Neutrophil (primary cell): Measurements from ENCODE around the gene AMDHD1.
A peak's percentile ranks its signal among the peaks of the same experiment; 100 is the strongest.

Experiments
- H3K27ac ChIP-seq: fragments of 200-600 bp; sonication (generic); 2 replicates; pipeline ENCODE4 v1.5.1; 2016; ENCODE audit warnings: mild to moderate bottlenecking, moderate library complexity
- H3K27me3 ChIP-seq: fragments of 200-600 bp; sonication (generic); 2 replicates; pipeline ENCODE4 v1.6.0; 2016; ENCODE audit warnings: mild to moderate bottlenecking
- H3K36me3 ChIP-seq: fragments of 200-600 bp; sonication (generic); 2 replicates; pipeline ENCODE4 v1.5.1; 2017
- H3K4me1 ChIP-seq, 2 experiments: fragments of 200-600 bp in 1 of 2; sonication (generic) in 1 of 2; 1 replicate in 1 of 2; 2 replicates in 1 of 2; pipeline versions ENCODE4 v1.5.1 to v1.6.1; 2013 to 2016; ENCODE audit warnings: low read depth in 1 of 2, low read length in 1 of 2, mild to moderate bottlenecking in 1 of 2, moderate library complexity in 1 of 2; ENCODE audit not compliant: control insufficient read depth in 1 of 2, insufficient read depth in 1 of 2
- H3K4me3 ChIP-seq, 2 experiments: fragments of 200-600 bp in 1 of 2; sonication (generic) in 1 of 2; 1 replicate in 1 of 2; 2 replicates in 1 of 2; pipeline ENCODE4 v1.5.1; 2013 to 2016; ENCODE audit warnings: low read depth in 1 of 2, low read length in 1 of 2, mild to moderate bottlenecking in 1 of 2, moderate library complexity in 1 of 2
- H3K9me3 ChIP-seq: fragments of 200-600 bp; sonication (generic); 2 replicates; pipeline ENCODE4 v1.5.1; 2016
- CTCF ChIP-seq: fragments of 200-600 bp; sonication (generic); IDR thresholded peaks from 2 replicates; pipeline ENCODE4 v1.5.1; 2016; ENCODE audit warnings: antibody characterized with exemption

Gene AMDHD1

GRCh38 chr12:95918194-95918993 lies 24.7 kb upstream of the AMDHD1 start:
- Histone ChIP-seq H3K27me3 (peaks cover 11% of the 10 kb centered on the region), H3K36me3 (no peaks in the 10 kb centered on the region), H3K9me3 (no peaks in the 10 kb centered on the region), H3K4me3 (no peak overlapping the region), H3K4me1 (peaks cover 2 to 3% of the 10 kb centered on the region in 2 experiments), H3K27ac (no peak overlapping the region)
- TF ChIP-seq CTCF, result peak; percentile 80

- Histone ChIP-seq H3K9me3 (no peaks in the 10 kb centered on the region), H3K27ac (no peak overlapping the region), H3K27me3 (peaks cover 11% of the 10 kb centered on the region), H3K4me1 (no peaks in the 10 kb centered on the region), H3K4me3 (no peak overlapping the region), H3K36me3 (no peaks in the 10 kb centered on the region)
- no peak for TF ChIP-seq CTCF
Observed at GRCh38 chr12:95919110-95919509, 24.0 kb upstream of the AMDHD1 start.

GRCh38 chr12:95922231-95922630 lies 20.9 kb upstream of the AMDHD1 start:
- Histone ChIP-seq H3K27ac (no peak overlapping the region), H3K4me3 (no peak overlapping the region), H3K27me3 (peaks cover 5% of the 10 kb centered on the region), H3K4me1 (no peaks in the 10 kb centered on the region), H3K36me3 (no peaks in the 10 kb centered on the region), H3K9me3 (no peaks in the 10 kb centered on the region)
- TF ChIP-seq CTCF, result no peak

GRCh38 chr12:95940514-95940913 lies 2.6 kb upstream of the AMDHD1 start:
- Histone ChIP-seq H3K27ac (no peak overlapping the region), H3K9me3 (no peaks in the 10 kb centered on the region), H3K27me3 (peaks cover 18% of the 10 kb centered on the region), H3K4me1 (peaks cover 10 to 12% of the 10 kb centered on the region in 2 experiments), H3K4me3 (no peak overlapping the region), H3K36me3 (no peaks in the 10 kb centered on the region)
- TF ChIP-seq CTCF, result no peak

GRCh38 chr12:95942101-95942523 lies 1.0 kb upstream of the AMDHD1 start:
- Histone ChIP-seq H3K27ac (peak overlapping the region; percentile 41), H3K27me3 (peaks cover 25% of the 10 kb centered on the region), H3K36me3 (no peaks in the 10 kb centered on the region), H3K9me3 (no peaks in the 10 kb centered on the region), H3K4me1 (peaks cover 10 to 12% of the 10 kb centered on the region in 2 experiments), H3K4me3 (peak overlapping the region; percentile 80 to 90)
- TF ChIP-seq CTCF, result no peak
